A549 treated with Hydrocortisone at 1 μM for 4 hours (cell line): Measurements from ENCODE around the gene SLC26A5. TPM values are rescaled to one million over a fixed set of nuclear protein-coding genes. Genes with fewer than 3 reads are reported as not detected.

Experiments used
- total RNA-seq: library from RNA; stranded (reverse); fragments of 200-300 nt; extraction: Qiagen RNA extraction; gene quantifications from 5 replicates; pipeline ENCODE4 v1.2.3, GENCODE V29; 2022

The SLC26A5 gene
- total RNA-seq = not detected in 5 replicates

GRCh38 chr7:103446049-103446520, at the start of gene SLC26A5:
Gene SLC26A5, minus strand, starts transcription at chr7:103446207. Its CDS starts 24,693 bp downstream, at chr7:103421514.

GRCh38 chr7:103347507-103348267, 98.3 kb downstream of the SLC26A5 start, which contains the start of gene PSMC2:
Gene PSMC2, plus strand, starts transcription at chr7:103347643. Its CDS starts 69 bp downstream, at chr7:103347712.

GRCh38 chr7:103344453-103345149, 101.4 kb downstream of the SLC26A5 start, which contains the start of gene DNAJC2:
Gene DNAJC2, minus strand, starts transcription at chr7:103344767. Its CDS starts 145 bp downstream, at chr7:103344622.

Other genes with a start within 250 kb of the SLC26A5 start
- gene PMPCB, start 148.8 kb downstream of the SLC26A5 start, total RNA-seq = 64.9 to 77.8 TPM (median 67.6 TPM) in 5 replicates
- 34.9 to 46.1 TPM (median 38.3 TPM) in 5 replicates for gene DNAJC2, start 101.4 kb downstream of the SLC26A5 start, total RNA-seq
- gene PSMC2, start 98.6 kb downstream of the SLC26A5 start, total RNA-seq = 154 to 194 TPM (median 159 TPM) in 5 replicates